ENCODE data around the gene LENG8.

DNA sequence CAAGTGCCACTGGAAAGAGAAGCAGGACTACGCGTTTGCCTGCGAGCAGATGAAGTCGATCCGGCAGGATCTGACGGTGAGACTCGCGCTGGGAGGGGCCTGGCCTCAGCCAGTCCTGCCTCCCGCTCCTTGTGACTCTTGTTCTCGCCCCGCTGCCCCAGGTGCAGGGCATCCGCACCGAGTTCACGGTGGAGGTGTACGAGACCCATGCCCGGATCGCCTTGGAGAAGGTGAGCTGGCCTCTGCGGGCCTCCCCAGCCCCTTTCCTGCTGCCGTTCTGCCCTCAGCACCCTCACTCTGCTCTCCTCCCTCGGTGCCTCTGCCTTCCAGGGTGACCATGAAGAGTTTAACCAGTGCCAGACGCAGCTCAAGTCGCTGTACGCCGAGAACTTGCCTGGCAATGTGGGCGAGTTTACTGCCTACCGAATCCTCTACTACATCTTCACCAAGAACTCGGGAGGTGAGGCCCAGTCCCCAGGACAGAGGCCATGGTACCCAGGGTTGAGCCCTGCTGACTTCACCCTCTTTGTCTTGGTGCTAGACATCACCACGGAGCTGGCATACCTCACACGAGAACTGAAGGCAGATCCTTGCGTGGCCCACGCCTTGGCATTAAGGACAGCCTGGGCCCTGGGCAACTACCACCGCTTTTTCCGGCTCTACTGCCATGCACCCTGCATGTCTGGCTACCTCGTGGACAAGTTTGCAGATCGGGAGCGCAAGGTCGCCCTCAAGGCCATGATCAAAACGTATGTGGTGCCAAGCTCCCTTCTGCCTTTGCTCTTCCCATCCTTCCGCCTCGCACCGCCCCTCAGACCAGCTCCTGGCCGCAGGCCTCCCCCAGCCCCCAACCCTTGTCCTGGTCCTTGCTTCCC, 9.0 kb downstream of the LENG8 start:
- TF ChIP-seq BRCA1 (IDR thresholded peaks at IDR 0.05; ENCODE audit: low read depth, low read length) = no peak
- no peak for TF ChIP-seq HCFC1 (IDR thresholded peaks at IDR 0.05; ENCODE audit: low read length)
- TF ChIP-seq, protein P1, sequence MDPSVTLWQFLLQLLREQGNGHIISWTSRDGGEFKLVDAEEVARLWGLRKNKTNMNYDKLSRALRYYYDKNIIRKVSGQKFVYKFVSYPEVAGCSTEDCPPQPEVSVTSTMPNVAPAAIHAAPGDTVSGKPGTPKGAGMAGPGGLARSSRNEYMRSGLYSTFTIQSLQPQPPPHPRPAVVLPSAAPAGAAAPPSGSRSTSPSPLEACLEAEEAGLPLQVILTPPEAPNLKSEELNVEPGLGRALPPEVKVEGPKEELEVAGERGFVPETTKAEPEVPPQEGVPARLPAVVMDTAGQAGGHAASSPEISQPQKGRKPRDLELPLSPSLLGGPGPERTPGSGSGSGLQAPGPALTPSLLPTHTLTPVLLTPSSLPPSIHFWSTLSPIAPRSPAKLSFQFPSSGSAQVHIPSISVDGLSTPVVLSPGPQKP (IDR thresholded peaks at IDR 0.05; ENCODE audit: low read depth, low read length) = no peak
- no peak for TF ChIP-seq IRF3 (IDR thresholded peaks at IDR 0.05)
- no peak for TF ChIP-seq CBX5 (IDR thresholded peaks at IDR 0.05; ENCODE audit: low read depth)
- no peak for TF ChIP-seq CTCF (IDR thresholded peaks at IDR 0.05 in 2 of 3, conservative IDR thresholded peaks at IDR 0.05 in 1 of 3; ENCODE audit: control insufficient read depth in 2 of 3, extremely low read depth in 1 of 3, insufficient read depth in 1 of 3, low read depth in 3 of 3, low read length in 3 of 3)
- TF ChIP-seq ZZZ3 (IDR thresholded peaks at IDR 0.05; ENCODE audit: control insufficient read depth, insufficient read length, low read depth) = no peak
- no peak for TF ChIP-seq CHD4 (IDR thresholded peaks at IDR 0.05)
- TF ChIP-seq ETV6 (conservative IDR thresholded peaks at IDR 0.05 in 1 of 2, IDR thresholded peaks at IDR 0.05 in 1 of 2; ENCODE audit: borderline replicate concordance in 1 of 2, low read depth in 1 of 2) = no peak
- no peak for TF ChIP-seq RFX5 (IDR thresholded peaks at IDR 0.05; ENCODE audit: low read depth, low read length)

All from GM12878 (cell line).